HG02938 (cell line): Measurements from ENCODE around the gene SECISBP2.
A peak's percentile ranks its signal among the peaks of the same experiment; 100 is the strongest.
"Not testable (repeated sequence)": the region's sequence is repeated elsewhere in the genome, so short reads cannot be mapped to it uniquely, and the experiment has no call there.

ENCODE experiments used
- ATAC-seq: cut with Tn5 transposase; IDR thresholded peaks from one replicate; pipeline ENCODE4 v1.9.1; 2021; ENCODE audit warnings: mild to moderate bottlenecking, moderate library complexity; ENCODE audit not compliant: unreplicated experiment

The SECISBP2 gene

DNA sequence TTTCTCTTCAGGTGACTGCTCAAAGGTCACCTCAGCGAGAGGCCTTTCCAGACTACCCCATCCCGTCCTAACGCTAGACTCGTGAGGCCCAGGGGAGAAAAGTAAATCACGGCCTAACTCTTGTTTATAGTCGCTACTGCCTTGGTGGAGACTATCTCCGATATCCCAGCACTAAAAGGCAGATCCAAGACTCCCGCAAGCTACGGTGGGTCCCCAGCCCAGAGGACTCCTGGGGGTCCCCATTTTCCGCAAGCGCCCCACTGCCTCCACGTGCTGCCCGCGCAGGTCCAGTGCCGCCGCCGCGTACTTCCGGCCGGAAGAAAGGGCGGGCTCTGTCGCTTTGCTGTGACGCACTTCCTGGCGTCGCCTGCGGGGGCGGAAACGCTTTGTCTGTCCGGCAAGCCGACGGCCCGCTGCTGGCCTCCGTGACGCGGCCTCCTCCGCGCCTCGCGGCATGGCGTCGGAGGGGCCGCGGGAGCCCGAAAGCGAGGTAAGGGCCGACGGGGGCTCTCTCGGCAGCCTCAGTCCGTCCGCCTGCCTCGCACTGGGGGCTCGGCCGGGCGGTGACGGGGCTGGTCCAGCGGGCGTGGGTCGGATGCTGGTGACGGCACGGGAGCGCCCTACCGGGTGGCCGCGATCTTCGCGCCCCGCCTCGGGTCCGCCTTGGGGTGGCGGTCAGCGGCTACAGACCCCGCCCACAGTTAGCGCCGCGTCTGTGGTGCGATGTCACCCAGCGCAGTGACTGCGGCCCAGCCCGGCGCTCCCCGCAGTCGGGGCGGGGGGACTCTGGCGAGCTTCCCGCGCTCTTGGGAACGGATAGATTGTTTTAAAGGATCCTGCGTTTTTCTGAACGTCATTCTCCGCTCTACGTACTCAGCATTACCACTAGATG, at the start of gene SECISBP2:
Gene SECISBP2, plus strand, starts transcription at position 378 of the 892 bp plus-strand sequence. Its CDS starts 77 bp downstream, at position 455.
- ATAC-seq, result peak; percentile 79

GRCh38 chr9:89273528-89274279, 44.6 kb upstream of the SECISBP2 start:
- no peak for ATAC-seq

DNA sequence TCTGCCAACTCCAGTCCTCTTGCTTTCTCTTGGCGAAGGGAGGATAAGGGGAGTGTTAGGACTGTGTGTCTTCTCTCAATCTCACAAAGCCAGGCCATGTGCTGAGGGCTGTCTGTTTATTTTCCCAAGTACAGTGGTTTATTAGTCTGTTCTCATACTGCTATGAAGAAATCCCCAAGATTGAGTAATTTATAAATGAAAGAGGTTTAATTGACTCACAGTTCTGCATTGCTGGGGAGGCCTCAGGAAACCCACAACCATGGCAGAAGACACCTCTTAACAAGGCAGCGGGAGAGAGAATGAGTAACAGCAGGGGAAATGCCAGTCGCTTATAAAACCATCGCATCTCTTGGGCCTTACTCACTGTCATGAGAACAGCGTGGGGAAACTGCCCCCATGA, 43.5 kb upstream of the SECISBP2 start:
- no peak for ATAC-seq

DNA sequence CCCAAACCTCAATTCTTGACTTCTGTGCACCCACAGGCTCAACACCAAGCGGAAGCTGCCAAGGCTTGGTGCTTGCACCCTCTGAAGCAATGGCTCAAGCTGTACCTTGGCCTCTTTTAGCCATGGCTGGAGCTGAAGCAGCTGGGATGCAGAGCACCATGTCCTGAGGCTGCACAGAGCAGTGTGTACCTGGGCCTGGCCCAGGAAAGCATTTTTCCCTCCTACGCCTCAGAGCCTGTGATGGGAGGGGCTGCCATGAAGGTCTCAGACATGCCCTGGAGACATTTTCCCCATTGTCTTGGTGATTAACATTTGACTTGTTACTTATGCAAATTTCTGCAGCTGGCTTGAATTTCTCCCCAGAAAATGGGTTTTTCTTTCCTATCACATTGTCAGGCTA, 42.3 kb upstream of the SECISBP2 start:
- ATAC-seq, result not testable (repeated sequence)

DNA sequence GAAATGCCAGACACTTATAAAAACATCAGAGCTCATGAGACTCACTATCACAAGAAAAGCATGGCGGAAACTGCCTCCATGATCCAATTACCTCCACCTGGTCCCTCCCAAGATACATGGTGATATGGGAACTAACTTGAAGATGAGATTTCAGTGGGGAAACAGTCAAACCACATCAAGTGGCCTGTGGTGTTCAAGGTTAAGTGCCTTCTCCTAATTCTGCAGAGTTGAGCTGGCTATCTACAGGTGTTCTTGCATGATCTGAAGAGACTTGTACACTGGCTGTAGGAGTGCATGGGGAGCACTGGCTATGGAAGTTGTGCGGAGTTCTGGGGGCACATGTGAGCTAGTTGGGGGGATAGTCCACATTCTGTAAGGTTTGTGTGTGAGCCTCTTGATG, 41.3 kb upstream of the SECISBP2 start:
- no peak for ATAC-seq

DNA sequence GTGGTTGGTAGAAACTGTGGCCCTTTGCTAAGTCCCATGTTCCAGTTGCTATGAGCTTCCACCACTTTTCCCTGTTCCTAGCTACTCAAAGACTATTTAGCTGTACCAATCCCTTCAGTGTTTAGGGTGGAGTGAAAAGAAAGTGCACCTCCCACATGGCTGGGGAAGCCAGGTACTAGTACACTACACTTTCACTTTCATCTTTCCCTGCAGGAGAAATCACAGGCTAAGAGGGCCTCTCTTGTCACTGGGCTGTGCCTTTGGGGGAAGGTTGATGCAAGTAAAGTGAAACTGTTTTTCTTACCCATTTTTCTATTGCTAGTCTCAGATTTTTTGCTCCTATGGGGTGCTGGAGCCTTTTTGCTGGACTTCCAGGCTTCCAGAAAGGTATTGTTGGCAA, 40.8 kb upstream of the SECISBP2 start:
- ATAC-seq, result no peak

GRCh38 chr9:89278551-89278950, 39.7 kb upstream of the SECISBP2 start:
- no peak for ATAC-seq

DNA sequence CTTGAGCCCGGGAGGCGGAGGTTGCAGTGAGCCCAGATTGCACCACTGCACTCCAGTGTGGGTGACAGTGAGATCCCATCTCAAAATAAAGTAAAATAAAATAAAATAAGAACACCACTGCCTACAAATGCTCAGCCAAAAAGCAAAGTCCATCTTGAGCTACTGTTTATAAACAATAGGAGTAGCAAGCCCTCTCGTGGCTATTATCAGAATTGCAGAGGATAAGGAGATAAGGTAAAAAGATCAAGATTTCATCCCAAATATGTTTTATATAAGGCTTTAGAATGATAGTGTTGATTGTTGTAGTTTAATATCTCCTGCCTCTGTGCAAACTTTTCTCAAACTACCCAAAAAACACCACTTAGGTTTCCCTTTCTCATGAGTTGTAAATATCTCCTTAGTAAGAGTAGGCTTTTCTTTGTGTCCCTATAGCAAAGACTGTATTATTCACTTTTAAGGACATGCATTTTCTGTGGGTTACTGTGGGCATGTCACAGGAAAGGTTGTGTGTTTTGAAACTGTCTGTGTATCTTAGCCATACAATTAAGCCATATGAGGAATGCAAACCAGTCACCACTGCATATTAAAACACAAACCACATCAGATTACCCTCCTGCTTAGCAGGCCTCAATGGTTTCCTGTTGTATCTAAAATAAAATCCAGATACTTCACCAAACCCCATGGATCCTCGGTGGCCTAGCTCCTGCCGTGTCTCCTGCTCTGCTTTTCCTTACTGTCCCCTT, 39.1 kb upstream of the SECISBP2 start:
- ATAC-seq, result no peak

DNA sequence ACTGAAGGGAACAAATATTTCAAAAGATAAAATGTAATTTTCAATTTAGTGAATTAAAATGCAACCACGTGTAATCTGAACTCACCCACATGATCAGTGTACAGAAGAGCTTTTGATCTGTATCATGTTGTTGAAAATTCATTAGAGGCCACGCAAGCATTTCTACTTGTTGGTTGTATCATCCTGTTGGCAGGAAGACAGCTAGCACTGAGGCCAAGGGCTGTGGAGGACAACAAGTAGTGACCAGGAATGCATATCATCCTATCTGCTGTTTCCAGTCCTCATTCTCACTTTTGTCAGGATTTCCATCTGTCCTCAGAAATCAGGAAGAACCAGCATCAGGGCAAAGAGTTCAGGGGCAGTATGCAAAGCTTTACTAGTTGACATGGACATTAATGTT, 37.2 kb upstream of the SECISBP2 start:
- ATAC-seq, result no peak

GRCh38 chr9:89282248-89282968, 35.9 kb upstream of the SECISBP2 start:
- ATAC-seq, result not testable (repeated sequence)

GRCh38 chr9:89284076-89284475, 34.2 kb upstream of the SECISBP2 start:
- ATAC-seq, result no peak

DNA sequence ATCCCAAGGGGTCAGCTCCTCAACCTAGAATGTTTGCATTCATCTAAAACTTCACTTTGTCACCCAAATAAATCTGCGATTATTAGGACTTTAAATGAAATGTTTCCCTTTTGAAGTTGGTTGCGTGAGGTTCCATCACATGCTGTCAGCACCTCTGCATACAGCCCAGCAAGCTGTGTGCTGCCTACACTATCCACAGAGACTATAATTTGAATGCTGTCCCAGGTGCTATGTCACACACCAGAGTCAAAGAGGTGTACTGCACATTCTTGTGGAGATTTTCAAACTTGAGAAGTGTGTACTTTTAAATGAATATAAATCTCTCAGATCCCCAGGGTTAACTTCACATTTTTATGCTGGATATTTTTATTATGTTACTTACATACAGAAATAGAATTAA, 26.6 kb upstream of the SECISBP2 start:
- ATAC-seq, result no peak

DNA sequence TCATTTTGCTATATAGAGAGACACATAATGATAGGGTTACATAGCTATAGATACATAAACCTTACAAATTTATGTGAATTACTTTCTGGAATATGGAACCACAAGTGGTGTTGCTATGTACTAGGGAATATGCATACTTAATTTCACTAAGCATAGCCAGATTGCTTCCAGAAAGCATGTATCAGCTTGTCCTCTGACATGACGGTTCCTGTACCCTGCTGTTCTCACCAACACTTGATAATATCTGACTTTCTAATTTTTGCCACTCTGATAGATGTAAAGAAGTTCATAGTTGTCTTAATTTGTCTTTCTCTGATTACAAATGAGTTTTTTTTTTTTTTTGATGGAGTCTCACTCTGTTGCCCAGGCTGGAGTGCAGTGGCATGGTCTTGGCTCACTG, 25.3 kb upstream of the SECISBP2 start:
- ATAC-seq, result no peak

DNA sequence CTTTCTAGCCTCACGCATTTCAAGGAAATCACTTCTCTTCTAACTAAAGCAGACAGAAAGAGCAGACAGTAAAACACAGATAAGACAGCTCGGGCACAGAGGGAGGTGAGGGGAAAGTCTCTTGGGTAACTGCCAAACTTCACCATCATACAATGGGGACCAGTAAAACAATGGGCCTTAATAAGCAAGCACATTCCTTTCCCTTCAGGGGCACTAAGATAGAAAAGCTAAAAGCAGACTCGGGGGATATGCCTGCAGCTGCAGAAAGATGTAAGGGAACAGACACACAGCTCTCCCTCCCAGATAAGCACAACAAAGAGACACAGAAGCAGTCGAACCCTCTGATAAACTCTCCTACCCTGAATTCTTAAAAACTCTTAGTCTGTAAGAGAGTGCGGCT, 22.9 kb upstream of the SECISBP2 start:
- ATAC-seq, result no peak

DNA sequence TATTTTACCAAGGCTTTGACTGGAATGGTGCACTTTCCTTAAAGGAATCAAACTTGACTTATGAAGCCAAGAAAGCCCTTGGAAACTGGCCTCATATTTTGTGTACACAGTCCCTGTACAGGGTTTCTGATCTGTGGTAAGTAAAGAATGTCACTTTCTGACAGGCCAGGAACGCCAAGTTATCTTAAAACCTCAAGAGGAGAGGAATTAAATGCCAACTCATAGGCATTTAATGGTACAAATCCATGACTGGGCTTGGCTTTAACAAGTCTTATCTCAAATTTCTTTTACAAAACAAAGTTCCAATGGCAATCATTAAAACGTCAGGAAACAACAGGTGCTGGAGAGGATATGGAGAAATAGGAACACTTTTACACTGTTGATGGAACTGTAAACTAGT, 16.3 kb upstream of the SECISBP2 start:
- not testable (repeated sequence) for ATAC-seq

DNA sequence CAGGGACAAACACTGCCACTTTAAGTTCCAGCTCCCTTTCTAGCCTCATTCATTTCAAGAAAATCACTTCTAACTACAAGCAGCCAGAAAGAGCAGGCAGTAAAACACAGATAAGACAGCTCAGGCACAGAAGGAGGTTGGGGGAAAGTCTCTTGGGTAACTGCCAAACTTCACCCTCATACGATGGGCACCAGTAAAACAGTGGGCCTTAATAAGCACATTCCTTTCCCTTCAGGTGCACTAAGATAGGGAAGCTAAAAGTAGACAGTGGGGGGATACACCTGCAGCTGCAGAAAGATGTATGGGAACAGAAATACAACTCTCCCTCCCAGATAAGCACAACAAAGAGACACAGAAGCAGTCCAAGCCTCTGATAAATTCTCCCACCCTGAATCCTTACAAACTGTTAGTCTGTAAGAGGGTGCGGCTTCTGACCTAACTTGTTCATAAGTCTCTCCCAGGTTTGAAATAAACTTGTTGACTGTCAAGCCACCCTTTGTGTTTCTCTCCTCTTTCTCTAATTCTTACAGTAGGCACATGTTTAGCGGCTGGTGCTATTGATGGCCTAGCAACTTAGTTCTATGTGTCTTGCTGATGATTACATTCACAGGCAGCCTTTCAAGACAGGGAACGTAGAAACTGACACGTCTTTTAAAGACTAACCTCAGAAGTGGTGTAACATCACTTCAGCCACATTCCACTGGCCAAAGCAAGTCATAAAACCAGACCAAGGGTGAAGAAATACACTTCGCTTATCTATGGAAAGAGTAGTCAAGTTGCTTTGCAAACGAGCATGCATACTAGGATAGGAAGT, 14.1 kb upstream of the SECISBP2 start:
- ATAC-seq, result no peak

DNA sequence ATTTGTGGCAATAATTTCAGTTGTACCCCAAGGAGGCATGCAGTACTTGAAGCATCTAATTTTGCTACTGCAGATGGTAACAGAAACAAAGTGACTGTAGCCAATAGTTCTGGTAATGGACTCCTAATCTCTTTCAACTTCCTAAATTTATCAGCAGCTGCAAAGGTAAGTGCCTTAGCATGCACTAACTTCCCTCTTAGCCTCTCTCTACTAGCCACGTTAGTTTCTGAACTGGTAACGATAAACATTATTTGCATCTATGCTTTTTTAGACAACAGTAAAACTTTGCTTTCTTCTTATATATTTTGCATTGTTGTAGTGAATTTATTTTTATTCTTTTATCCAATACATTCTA, 13.5 kb upstream of the SECISBP2 start:
- no peak for ATAC-seq

- no peak for ATAC-seq
These were observed 12.4 kb upstream of the SECISBP2 start for GRCh38 chr9:89305868-89306267.

DNA sequence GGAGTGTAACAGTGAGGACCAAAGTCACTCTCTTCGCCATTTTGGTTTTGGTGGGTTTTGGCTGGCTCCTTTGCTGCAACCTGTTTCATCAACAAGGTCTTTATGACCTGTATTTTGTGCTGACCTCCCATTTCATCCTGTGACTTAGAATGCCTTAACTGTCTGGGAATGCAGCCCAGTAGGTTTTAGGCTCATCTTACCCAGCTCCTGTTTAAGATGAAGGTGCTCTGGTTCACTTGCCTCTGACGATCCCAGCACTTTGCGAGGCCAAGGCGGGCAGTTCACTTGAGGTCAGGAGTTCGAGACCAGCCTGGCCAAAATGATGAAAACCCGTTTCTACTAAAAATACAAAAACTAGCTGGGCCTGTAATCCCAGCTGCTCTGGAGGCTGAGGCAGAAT, 9.1 kb upstream of the SECISBP2 start:
- no peak for ATAC-seq
